ENCODE data around the gene HLCS.
"Not testable (repeated sequence)": the region's sequence is repeated elsewhere in the genome, so short reads cannot be mapped to it uniquely, and the experiment has no call there.

The HLCS gene

DNA sequence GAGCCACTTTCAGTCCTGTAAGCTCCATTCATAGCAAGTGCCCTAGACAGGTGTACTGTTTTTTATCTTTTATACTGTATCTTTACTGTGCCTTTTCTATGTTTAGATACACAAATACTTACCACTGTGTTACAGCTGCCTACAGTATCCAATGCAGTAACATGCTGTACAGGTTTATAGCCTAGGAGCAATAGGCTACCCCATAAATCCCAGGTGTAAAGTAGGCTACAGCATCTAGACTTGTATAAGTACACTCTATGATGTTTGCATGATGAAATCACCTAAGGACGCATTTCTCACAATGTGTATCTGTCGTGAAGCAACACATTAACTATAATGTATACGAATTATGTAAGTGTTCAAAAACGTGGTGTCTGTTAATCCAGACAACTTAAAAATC lies 10.7 kb downstream of the HLCS start:
- no peak for DNase-seq

DNA sequence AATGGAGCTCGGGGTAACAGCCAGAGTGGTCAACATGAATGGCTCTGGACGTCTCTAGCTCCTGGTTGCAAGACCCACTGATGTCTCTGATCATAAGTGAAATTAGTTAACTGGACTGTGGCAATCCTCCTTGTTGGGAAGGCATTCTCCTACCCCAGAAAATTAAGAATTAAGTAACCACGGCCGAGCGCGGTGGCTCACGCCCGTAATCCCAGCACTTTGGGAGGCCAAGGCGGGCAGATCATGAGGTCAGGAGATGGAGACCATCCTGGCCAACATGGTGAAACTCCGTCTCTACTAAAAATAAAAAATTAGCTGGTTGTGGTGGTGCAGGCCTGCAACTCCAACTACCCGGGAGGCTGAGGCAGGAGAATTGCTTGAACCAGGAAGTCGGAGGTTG lies 14.1 kb downstream of the HLCS start:
- not testable (repeated sequence) for DNase-seq

DNA sequence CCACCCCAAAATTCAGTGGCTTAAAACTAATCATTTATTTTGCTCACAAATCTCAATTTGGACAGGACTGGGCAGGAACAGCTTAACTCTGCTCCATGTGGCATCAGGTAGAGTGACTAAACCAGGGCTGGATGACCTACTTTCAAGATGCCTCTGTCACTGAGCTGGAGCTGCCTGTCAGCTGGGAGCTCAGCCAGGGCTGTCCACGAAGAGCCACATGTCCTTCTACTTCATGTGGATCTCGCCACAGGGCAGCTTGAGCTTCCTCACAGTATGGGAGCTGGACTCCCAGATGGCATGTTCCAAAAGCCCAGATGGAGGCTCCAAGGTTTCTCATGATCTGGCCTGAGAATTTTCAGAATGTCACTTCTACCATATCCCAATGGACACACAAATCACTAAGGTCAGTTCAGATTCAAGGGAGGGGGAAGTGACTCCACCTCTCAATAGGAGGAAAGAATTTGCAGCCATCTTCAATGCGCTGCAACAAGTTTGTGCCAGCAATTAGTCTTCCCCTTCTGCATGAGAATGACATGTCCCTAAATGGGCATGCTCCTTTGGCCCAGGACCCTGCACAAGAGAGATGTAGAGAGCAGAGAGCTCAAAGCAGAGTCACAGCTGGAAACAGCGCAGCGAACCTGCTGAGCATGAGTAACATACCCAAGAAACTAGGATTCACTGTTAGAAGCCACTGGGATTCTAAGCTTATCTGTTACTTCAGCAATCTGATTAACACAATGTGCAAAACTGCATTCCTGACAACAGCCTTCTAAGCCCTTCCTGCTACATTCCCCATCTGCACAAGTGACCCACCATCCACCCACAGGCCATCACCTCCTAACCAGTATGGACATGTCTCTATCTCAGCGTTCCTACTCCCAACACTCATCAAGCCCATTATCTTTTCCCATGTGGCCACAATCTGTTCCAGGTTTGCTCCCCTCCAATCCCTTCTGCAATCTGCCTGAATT lies 17.0 kb downstream of the HLCS start:
- no peak for DNase-seq

GRCh38 chr21:36948686-36949085 lies 17.8 kb downstream of the HLCS start:
- no peak for DNase-seq

GRCh38 chr21:36946949-36947356 lies 19.5 kb downstream of the HLCS start:
- no peak for DNase-seq

- DNase-seq, result no peak
Observed at GRCh38 chr21:36945496-36946138, 20.9 kb downstream of the HLCS start.

GRCh38 chr21:36936361-36937135 lies 29.9 kb downstream of the HLCS start:
- no peak for DNase-seq

DNA sequence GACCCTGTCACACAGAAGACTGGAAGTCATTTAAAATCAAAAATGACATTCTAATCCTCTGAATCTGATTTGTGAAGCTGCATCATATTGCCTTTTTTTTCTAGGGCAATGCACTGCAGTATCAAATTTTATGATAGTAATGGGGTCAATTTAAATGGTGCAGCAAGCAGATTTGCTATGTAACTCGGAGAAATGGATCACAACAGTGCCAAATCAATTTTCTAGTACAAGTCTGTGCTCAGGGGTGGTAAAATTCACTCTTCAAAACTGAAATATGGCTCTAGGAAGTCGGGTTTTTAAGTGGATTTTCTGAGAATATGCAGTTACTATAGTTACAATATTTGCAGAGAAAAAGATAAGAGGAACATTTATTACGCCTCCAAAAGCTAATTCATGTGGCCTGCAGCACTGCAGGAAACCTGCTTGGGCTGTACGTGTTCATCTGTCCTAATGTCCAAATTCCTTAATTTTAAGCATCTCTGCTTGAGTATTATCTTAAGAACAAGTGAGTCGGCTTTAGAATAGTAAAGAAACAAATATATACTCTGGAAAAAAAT lies 31.5 kb downstream of the HLCS start:
- DNase-seq, result no peak

DNA sequence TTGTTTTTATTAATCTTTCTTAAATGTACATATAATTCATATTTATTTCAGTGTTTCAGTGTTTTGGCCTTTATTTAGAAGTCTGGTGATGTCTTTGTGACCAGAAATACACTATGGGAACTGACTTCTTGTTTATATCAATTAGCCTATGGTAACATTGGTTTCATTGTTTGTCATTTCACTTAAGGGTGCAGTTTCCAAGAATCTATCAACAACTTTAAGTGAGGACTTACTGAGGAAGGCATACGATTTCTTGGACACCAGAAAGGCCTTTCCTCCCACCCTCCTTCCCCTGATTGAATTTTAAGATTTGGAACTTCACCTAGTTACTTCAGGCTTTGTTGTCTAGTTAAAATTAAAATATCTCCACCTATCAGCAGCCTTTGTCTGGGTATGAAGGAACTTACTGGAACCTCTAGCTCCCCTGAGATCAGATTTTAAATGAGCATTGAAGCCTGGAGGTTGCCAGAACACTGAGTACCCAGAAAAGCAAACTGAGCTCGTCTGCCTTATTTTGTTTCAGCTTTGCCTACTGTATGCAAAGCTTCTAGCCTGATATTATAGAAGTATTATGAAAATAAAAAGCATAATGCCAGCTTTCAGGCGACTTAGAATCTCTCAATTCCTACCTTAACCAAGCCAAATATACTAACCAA lies 34.2 kb downstream of the HLCS start:
- DNase-seq, result no peak

DNA sequence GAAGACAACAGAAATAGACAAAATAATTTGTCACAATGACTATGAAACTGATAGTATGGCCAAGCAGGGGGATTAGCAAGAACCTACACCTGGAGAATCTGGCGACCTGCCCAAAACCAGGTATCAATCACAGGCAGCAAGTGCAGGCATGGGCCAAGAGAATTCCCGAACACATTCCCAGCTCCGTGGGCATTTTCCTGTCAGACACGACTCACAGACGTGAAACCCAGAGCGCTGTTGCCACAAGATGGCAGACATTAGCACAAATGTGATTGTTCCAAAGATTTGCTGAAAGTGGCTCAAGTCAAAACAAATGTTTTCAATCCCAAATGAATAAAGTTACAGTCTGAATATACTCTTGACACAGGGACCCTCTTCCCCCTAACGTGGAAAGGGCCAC lies 36.8 kb downstream of the HLCS start:
- DNase-seq, result peak; percentile 4

GRCh38 chr21:36928960-36929359 lies 37.5 kb downstream of the HLCS start:
- no peak for DNase-seq

DNA sequence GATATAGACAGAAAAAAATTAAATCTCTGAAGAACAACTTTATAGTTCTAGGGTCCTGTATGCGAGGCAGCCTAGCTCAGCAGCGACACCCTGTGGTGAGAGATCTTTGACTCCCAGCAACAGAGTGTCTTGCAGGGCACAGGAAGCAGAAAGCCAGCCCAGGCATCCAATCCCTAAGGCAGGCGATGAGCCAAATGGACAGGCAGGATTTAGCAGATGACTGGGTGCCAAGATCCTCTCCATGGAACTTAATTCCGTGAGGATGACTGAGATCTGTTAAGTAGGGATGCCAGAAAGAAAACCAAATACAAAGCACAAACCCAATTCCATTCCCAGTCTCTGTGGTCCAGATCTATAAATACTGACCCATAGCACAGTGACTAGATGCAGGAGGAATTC lies 38.8 kb downstream of the HLCS start:
- DNase-seq, result peak; percentile 71

DNA sequence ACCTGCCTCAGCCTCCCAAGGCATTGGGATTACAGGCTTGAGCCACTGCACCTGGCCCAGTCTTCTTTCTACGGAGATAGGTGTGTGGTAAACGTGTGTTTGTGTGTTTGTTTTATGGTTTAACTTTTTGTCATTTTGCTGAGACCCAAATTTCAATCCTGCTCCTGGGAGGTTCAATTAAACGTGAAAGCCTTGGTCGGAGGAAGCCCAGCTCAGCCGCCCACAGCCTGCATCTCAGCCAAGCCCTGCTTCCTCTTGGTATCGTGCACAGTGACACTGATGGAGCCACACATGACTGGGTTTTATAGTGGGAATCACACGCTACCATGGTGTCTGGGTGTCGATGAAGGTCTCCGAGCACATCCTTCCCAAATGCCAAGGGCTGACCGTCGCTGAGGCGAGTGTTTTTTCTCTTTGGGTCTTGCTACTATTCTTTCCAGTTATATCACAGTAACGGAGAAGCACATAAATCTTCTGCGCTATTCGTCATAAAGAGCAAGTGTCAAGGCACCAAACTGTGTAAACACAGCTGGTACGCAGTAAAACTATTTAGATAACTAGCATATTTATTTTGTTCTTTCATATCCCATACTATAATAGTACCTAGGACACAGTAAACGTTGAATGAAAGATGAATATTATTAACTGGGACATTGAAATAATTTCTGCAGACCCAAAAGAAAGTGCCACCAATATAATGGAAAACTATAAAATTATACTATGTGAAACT lies 39.3 kb downstream of the HLCS start:
- DNase-seq, result no peak

- DNase-seq, result no peak
Observed at GRCh38 chr21:36923270-36923669, 43.2 kb downstream of the HLCS start.

- no peak for DNase-seq
Observed at GRCh38 chr21:36922861-36923260, 43.6 kb downstream of the HLCS start.

DNA sequence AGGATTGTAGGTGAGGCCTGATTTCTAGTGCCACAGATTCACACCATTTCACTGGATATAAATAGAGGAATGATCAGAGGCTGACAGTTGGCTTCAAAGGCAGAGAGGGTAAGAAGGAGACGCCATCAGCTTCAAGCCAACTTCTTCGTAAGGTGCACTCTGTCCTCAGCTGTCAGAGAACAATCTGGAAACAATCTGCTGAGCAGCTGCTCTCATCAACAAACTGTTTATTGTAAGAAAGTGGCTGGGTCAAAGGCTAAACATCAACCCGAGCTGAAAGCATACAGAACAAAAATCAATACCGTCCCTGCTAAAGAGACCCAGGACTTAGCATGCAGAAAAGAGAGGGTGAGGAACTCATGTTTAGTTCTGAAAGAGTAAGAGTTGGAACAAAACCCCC lies 48.2 kb downstream of the HLCS start:
- no peak for DNase-seq

- DNase-seq, result no peak
Observed at GRCh38 chr21:36917471-36918158, 48.9 kb downstream of the HLCS start.

DNA sequence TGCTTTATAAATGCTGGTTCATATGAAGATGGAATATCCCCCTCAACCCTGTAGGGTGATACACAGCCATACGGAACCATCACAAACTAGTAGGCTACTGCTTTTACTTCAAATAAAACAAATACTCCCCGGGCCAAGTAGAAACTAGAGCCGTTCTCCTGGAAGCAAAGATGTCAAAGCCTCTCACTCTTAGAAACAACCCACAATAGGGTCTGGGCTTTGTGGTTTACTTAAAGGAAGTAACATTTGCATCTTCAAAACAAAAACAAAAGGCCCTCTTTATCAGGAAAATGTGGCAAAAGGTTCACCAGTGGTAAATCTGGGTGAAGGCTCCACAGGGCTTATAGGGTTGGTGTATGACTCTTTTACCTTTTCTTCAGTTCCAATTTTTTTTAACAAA lies 49.8 kb downstream of the HLCS start:
- DNase-seq, result no peak

DNA sequence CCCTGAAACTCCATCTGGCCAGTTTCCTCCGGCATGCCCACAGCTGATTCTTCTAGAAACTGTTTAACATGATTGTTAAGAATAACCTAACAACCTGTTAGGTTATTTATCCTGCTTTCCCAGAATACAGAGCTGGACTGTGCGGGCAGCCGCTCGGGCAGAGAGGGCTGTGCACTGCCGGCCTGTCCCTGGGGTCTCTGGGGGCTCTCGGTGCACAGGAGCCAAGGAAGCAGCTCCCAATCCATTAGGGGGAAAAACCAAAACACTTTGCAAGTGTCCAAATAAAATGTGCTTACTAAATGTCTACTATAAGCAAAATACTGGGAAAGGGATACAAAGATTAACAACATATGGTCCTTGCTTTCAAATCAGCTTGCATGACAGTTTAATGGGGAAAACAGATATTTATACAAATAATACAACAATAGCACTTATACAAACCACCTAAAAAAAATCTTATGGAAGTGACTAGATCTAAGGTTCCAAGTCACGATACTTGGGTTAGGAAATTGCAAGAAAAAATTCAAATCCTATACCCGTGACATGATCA lies 50.7 kb downstream of the HLCS start:
- DNase-seq, result no peak

DNA sequence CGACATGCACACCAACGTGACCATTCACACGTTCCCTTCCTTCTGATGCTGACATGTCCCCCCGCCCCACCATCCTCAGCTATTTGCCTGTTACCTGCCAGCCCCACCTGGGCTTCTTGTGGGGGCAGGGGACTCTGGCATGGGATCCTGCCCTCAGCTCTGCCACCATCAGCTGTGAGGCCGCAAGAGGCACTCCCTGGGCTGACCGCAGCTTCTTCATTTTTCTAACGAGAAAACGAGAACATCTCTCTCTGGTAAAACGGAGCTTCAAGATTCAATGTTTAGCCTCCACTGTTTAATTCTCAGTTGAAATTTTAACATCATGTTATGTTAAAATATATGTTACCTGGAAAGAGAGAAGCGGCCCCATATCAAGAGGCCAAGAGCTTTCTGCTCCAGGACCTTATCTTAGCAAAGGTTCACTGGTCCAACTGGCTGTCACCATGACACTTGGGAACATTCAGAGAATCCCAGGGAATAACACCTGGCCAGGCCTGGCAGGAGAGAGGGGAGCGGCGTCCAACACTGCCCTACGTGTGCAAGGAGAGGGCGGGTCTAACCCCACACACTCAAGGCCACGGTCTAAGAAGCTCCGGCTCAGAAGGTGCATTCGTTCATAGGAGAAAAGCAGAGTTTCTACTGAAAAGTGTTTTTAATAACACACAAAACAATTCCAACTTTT lies 51.3 kb downstream of the HLCS start:
- no peak for DNase-seq
